GM21423 (cell line): ENCODE measurements around the gene ZNF628.
"Not testable (repeated sequence)": the region's sequence is repeated elsewhere in the genome, so short reads cannot be mapped to it uniquely, and the experiment has no call there.

Experiments used
- ATAC-seq: cut with Tn5 transposase; IDR thresholded peaks from one replicate; pipeline ENCODE4 v1.9.1; 2021; ENCODE audit warnings: mild to moderate bottlenecking, moderate library complexity; ENCODE audit not compliant: unreplicated experiment

ZNF628 gene

DNA sequence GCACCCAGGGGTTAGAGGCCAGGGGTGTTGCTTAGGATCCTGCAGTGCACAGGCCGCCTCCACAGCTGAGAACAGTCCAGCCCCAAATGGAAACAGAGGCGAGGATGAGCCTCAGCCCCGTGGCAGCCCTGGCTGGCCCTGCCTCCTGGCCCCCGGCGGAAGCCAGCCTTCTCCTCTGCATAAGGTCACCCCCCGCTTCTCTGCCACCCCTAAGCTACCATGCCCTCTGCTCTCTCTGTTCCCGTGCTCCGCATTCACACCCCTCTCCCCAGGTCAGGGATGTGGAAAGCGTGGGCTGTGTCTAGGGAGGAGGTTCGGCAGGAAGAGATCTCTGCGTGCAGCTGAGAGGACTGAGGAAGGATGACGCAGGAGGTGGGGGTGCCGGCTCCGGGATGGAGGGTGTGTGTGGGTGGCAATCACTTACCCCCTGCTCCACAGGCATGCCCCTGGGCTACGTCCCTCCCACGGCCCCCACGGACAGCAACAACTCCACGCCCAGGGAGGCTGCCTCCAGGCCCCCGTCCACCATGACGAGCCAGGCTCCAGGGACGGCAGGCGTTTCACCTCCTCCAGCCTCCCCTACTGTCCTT is 17.9 kb downstream of the ZNF628 start:
- ATAC-seq: no peak

DNA sequence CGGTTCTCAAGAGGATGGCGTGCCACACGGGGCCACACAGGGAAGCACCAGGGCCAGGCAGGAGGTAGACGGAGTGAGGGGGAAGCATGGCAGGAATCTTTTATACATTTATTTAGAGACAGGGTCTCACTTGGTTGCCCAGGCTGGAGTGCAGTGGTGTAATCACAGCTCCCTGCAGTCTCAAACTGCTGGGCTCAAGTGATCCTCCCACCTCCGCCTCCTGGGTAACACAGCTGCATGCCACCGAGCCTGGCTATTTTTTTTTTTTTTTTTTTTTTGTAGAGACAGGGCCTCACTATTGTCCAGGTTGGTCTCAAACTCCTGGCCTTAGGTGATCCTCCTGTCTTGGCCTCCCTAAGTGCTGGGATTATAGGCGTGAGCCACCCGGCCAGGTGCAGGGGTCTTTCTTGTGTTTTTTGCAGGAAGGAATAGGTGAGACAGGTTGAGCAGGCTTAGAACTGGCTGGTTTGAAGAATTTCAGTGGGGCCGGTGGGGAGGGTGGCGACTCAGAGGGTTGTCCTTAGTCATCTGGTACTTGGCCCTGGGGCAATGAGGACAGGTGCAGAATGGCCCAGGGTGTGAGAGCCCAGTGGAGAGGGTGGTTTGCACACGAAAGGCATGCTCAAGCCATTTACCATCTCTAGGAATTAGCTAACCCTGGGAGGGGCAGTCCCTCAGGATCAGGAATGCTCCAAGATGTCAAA is 19.4 kb downstream of the ZNF628 start:
- ATAC-seq: no peak

DNA sequence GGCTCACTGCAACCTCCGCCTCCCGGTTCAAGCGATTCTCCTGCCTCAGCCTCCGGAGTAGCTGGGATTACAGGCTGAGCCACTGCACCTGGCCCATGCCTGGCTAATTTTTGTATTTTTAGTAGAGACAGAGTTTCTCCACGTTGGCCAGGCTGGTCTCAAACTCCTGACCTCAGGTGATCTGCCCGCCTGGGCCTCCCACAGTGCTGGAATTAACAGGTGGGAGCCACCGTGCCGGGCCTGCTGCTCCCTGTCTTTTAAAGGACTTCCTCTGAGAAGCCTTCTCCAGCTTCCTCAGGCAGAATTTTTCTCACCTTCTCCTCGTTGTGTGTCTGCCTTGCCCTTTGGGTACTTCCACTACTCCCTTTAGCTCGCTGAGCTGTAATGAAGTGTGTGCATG is 20.4 kb downstream of the ZNF628 start:
- ATAC-seq: not testable (repeated sequence)

DNA sequence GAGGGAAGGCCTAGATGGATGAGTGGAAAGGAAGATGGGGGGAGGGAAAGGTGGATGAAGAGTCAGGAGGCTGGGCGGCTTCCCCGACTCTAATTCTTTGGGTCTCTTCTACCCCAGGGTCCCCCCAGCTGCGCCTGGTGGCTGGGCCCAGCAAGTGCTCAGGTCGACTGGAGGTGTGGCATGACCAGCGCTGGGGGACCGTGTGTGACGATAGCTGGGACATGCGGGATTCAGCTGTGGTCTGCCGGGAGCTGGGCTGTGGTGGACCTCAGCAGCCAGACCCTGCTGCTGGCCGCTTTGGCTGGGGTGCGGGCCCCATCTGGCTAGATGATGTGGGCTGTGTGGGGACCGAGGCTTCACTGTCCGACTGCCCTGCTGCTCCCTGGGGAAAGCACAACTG is 21.3 kb downstream of the ZNF628 start:
- no peak for ATAC-seq

DNA sequence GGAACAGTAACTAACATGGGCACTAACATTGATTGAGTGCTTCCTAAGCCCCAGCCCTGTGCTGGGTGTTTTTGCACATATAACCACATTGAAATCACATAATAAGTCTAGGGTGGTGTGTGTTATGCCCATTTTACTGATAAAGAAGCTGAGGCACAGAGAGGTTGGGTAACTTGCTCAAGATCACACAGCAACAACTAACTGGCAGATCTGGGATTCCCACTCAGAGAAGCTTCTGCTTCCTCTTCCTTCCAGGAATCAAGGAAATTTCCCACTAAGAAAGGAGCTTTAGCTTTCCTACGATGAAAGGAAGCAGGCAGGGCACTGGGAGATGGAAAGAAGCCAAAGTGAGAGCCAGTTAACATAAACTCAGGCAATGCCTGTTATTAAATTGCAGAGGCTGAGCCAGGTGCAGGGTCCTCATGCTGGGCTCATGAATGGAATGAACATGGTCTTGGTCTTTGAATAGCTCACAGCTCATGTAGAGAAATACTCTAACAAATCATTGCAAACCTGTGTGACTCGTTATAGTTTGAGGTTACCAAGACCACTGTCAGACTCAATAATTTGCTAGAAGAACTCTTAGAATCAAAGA is 21.9 kb downstream of the ZNF628 start:
- no peak for ATAC-seq

DNA sequence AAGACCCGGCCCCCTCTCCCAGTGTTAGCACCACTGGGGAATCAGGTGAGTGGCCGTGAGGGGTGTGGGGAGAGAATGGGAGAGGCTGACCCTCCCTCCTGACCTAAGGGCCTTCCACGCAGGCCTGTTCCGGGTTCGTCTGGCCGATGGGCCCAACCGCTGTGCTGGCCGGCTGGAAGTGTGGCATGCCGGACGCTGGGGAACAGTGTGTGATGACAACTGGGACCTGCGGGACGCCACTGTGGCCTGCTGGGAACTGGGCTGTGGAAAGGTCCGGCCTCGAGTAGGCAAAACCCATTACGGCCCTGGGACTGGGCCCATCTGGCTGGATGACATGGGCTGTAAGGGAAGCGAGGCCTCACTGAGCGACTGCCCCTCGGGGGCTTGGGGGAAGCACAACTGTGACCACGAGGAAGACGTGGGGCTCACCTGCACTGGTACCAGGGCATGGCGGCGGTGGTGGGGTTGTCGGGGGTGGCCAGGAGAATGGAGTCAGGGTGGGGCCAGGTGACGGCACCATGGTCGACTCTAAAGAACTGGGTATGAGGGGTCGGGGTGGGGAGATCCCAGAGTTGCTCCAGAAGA is 24.0 kb downstream of the ZNF628 start:
- no peak for ATAC-seq

DNA sequence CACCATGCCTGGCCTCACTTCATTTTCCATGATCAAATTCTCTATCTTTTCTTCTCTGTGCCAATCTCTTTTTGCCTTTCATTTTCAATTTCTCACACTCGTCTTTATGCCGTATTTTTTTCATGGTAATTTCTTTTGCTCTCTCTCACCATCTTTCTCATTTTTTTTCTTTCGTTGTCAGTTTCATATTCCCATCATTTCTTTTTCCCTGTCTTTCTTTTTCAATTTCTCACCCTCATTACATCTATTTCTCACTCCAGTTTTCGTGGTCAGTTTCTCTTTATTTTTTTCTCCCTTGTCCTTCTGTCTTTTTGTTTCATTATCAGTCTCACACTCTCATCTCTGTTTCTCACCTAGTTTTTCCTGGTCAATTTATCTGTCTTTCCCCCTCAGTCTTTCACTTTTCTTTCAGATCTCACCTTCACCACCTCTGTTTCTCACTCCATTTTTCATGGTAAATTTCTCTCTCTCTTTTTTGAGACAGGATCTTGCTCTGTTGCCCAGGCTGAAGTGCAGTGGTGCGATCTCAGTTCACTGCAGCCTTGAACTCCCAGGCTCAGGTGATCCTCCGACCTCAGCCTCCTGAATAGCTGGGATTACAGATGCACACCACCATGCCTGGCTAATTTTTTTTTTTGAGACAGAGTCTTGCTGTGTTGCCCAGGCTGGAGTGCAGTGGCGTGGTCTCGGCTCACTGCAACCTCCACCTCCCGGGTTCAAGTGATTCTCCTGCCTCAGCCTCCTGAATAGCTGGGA is 26.0 kb downstream of the ZNF628 start:
- ATAC-seq: no peak

DNA sequence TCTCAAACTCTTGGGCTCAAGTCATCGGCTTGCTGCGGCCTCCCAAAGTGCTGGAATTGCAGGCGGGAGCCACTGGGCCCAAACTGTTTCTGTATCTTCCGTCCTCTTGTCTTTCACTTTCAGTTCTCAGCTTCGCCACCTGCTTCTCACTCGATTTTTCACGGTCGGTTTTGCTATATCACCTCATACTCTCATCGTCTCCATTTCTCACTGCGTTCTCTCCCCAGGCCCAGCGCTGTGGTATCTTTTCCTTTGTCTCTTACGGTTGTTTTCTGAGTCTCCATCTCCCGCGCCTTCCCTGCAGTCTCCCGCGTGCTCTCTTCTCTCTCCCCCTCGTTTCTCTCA is 26.7 kb downstream of the ZNF628 start:
- ATAC-seq: no peak

DNA sequence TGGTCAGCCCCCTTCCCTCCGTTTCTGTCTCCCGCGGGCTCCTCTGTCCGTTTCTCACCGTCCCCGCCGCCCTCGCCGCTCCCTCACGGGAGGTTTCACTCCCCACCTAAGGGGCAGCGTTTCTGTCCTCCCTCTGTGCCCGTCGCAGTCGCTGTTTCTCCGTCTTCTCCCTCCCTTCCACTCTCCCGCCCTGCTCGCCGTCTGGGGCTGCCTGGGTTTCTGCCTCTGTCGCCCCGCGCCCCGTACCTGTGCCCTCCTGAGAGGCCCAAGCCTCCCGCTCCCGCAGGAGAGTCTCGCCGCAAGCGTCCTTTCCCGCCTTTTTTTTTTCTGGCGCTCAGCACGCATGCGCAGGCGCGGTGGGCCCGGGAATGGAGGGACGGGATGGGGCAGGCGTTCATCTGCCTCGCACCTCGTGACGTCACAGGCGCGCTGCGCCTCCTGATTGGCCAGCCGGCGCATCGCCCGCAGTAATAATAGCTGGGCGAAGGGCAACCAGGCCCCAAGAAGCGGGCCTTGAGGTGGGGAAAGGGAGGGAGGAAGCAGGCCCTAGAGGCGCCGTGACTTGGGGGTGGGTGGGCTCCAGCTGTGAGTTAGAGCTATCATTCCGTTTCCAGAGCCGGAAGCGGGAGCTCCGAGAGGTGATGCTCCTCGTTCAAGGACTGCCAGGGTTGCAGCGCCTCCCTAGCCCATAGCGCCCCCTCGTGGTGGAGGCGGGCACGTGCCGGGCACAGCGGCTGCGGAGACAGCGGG is 27.3 kb downstream of the ZNF628 start:
- ATAC-seq: peak; percentile 85

DNA sequence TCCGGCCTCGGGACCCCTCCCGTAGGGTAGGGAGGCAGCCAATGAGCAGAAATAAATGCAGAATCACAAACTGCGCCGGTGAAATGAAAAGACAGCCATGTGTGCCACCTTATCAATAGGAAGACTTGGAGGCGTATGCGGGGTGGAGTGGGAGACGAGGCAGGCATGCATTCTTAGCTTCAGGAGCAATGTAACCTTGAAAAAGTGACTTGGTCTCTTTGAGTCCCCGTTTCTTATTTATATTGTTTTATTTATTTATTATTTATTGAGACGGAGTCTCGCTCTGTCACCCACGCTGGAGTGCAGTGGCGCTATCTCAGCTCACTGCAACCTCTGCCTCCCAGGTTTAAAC is 27.8 kb downstream of the ZNF628 start:
- ATAC-seq: no peak

DNA sequence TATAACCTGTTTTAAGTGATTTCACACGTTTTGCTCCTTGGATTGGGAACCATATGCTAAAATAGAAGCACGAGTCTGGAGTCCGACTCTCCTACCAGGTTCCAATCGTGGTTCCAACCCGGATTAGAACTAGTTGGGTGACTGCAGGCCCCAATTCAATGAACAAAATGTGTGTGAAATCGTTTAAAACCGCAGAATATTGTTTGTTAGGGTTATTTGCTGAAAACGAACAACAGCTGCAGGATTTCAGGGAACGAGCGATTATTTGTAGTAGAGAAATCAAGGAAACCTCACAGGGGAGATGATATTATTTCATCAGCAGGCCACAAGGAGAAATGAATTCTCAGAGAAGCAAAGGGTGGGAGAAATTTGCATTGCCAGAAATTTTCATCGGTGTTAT is 28.6 kb downstream of the ZNF628 start:
- ATAC-seq: no peak

DNA sequence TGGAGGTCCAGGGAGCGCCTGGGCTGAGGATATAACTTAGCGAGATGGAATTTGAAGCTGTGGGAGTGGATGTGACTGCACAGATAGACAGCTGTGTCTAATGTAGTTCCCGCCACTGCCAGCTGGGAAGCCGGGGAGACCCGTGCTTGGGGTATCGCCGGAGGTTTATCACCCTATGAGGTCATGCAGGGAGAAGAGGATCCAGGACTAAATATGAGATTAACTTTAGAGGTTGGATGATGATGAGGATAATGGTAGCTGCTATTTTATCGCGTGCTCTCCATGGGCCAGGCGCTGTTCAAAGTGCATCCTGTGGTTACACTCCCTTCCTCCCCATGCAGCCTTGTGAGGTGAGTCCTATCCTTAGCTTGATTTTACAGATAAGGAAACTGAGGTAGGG is 31.7 kb downstream of the ZNF628 start:
- ATAC-seq: no peak

DNA sequence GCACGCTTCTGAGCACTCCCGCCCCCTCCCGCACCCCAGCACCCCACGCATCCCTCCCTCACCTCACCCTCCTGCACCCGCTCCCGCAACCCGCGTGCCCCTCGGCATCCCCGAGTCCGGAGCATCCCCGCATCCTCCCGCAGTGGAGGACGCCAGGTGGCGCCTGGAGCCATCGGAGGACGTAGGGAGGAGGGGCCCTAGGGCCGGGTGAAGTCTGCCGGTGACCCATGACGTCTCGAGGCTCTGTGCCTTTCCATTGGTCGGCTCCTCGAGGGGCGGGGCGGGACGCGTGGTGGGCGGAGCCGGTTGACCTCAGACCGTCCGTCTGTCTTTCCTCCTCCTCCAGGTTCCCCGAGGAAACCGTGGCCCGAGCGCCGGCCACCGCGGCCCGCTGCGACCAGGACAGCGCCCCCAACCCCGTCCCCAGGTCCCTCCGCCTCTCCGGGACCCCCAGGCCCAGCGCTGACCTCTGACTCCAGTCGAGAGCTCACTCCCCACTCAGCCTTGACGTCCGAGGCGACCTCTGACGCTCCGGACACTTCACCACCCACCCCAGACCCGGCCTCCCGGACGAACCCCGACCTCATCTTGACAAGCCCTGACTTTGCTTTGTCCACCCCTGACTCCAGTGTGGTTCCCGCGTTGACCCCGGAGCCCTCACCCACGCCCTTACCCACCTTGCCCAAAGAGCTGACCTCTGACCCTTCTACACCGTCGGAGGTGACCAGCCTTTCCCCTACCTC is 40.6 kb downstream of the ZNF628 start:
- ATAC-seq: peak; percentile 99

DNA sequence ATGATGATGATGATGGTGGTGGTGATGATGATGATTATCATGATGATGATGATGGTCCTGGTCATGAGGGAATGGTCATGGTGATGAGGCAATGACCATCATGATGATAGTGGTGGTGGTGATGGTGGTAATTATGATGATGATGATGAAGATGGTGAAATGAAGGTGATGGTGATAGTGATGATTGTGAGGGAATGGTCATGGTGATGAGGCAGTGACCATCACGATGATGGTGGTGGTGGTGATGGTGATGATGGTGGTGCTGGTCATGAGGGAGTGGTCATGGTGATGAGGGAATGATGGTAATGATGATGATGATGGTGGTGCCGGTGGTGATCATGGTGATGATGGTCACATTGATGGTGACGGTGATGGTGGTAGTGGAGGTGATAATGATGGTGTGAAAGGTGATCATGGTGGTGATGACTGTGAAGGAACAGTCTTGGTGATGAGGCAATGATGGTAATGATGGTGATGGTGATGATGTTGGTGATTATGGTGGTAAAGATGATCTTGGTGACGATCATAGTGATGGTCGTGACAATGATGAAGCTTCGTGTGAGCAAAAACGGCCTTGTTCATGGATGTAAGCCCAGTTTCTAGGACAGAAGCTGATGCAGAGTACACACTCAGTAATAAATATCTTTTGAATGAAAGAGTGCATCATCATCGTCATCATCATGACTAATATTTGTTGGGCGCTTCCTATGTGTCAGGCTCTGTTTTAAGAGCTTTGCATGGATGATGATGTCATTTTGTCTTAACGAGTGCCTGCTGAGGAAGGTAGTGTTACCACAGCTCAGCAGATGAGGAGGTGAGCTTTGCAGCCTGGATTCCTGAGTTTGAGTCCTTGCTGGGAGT is 43.3 kb downstream of the ZNF628 start:
- no peak for ATAC-seq

DNA sequence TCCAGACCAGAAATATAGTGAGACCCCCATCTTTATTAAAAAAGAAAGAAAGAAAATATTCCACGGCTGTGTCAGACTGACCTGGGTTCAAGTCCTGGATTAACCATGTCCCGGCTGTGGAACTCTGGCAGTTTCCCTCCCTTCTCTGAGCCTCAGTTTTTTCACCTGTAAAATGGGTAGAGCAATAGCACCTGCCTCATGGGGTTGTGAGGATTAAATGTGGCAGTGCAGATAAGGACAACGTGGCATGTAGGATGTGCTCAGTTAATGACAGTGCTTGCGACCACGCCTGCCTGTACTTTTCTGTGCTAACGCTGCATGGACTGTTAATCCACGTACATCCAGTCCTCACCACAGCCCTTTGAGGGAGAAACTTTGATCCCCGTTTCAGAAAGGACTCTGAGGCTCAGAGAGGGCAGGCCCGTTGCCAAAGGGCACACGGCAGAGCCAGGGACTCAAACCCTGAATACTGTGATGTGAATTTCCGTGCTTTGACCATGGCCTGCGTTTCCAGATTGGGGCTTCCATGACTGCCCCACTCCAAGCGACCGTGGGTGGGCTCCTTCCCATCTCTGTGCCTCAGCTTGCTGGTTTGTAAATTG is 44.4 kb downstream of the ZNF628 start:
- no peak for ATAC-seq

DNA sequence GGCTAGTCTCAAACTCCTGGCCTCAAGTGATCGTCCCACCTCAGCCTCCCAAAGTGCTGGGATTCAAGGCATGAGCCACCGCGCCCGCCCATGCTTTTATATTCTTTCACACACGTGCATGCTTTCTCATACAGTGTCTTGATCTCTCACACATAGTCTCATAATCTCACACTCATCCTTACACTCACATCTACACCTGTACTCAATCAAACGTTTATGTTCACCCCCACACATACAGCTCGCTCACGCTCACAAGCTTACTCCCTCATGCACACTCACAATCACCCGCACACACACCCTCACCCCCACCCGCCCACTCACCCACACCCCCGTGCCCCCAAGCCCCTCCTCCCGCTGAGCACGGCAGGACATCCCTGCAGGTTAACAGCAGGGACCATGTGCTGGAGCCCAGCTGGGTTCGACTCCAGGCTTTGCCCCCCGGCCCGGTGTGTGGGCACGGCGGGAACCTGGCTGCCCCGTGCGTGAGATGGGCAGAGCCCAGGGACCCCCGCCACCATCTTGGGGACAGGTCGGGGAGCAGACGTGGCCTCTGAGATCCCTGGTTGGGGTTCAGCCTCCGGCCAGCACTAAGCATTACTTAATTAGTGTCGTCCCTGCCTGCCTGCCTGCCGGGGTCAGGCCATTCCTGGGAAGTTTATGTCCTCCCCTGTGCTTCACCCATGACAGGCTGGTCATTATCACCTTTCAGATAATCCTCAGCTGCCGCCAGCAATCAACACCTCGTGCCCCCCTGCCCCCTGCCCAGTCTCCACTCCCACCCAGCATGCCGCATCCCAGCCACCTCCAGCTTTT is 49.1 kb downstream of the ZNF628 start:
- ATAC-seq: no peak

DNA sequence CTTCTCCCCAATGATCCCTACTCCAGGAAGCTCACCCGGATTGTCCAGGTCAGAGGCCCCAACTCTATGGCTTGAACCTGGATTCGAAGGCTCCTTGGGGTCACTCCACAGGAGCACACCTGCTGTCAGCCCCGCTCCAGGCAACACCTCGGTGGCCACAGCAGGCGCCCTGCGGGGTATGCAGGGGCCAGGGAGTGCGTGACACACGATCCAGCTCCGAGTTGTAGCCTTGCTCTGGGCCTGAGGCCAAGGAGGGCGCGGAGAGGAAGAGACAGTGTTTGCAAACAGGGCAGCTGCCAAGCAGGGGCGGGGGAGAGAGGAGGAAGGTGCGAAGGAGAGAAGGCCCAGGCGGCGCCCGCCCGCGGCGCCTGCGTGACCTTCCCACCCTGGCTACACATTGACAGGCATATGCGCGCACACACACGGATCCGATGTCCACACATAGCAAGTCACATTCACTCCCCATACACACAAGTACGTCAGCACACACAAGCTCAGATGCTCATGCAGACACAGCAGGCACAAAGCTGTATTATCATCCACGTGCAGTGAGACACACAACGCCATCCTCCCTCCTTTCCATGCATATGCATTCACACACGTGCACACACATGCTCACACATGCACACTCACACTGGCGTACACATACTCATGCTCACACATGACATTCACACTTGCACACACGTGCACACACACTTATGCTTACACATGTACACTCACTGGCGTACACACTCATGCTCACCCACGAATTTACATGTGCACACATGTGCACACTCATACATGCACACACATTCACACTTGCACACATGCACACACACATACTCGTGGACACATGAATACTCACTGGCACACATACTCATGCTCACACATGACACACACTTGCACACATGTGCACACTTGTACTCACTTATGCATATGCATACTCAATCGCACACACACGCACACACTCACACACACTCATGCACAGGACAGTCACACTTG is 50.1 kb downstream of the ZNF628 start:
- no peak for ATAC-seq
